Upper lobe of right lung (tissue), 1 donor: Measurements from ENCODE around the gene PPM1M. TPM values are rescaled to one million over a fixed set of nuclear protein-coding genes. Genes with fewer than 3 reads are reported as not detected.
A peak's percentile ranks its signal among the peaks of the same experiment; 100 is the strongest.

Source experiments
- ATAC-seq: fragments of 200-7000 bp; cut with Tn5 transposase; one replicate; pipeline ENCODE4 v1.9.1; 2020; ENCODE audit warnings: mild to moderate bottlenecking, moderate library complexity
- DNase-seq: peaks from one replicate; pipeline ENCODE4 v3.0.0-alpha.2; 2020
- H3K27ac ChIP-seq: fragments of 200-600 bp; one replicate; pipeline ENCODE4 v1.8.0; 2022
- H3K27me3 ChIP-seq: fragments of 200-600 bp; one replicate; pipeline ENCODE4 v1.8.0; 2022; ENCODE audit warnings: mild to moderate bottlenecking
- H3K36me3 ChIP-seq: fragments of 200-600 bp; one replicate; pipeline ENCODE4 v1.8.0; 2022
- H3K4me1 ChIP-seq: fragments of 200-600 bp; one replicate; pipeline ENCODE4 v1.8.0; 2022
- H3K4me3 ChIP-seq: fragments of 200-600 bp; one replicate; pipeline ENCODE4 v1.8.0; 2022; ENCODE audit warnings: mild to moderate bottlenecking
- H3K9me3 ChIP-seq: fragments of 200-600 bp; one replicate; pipeline ENCODE4 v1.8.0; 2022
- intact Hi-C: fragments of 100-400 bp; cut with DNase I; formaldehyde crosslinking; loops from one replicate; pipeline ENCODE4 v1.11.0; 2022
- total RNA-seq: library from RNA; stranded (reverse); fragmentation: NEBNext Ultra II Directional; extraction: Animal tissue kit (Norgen Biotek cat#: 25700); gene quantifications from one replicate; pipeline ENCODE4 v1.2.1, GENCODE V29; 2021
- TF ChIP-seq, protein P1 (sequence below): fragments of 200-600 bp; IDR thresholded peaks from one replicate; pipeline ENCODE4 v1.8.0; 2022; ENCODE audit warnings: antibody characterized with exemption
- donor health status: DM: no; HTN: yes; CAD: no; lungs with severe emphysema.

PPM1M gene
- total RNA-seq, 1 donor from 2014 or later, result 44.0 TPM

DNA sequence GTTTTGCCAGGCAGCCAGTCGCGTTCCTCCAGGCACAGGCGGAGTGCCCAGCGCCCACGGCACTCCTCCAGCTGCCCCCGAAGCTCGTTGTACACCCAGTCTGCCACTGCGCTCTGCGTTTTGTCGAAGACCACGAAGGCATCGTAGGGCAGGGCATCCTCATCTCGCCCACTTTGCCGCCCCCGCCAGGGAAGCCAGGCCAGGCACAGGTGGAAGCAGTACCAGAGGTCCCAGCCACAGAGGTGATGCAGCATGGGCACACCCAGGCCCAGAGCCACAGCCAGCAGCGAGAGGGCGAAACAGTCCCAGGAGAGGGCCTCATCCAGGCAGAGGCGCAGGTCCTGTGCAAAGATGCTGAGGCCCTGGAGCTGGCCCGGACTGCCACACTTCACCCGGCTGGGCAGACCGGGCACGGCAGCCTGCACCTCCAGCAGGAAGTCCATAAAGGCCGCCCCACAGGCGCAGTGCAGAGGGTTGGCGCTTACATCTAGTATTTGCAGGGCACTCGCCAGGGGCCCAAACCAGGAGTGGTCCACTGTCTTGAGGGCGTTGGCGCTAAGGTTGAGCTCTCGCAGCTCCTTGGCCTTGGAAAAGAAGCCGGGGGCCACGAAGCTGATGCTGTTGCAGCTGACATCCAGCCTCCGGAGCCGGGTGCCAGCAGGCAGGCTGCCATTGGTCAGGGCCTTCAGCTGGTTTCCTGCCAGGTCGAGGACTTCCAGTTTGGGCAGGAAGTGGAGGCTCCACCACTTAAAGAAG, 23.8 kb upstream of the PPM1M start:
- ATAC-seq (no peak), DNase-seq (peak; percentile 63)
- Histone ChIP-seq H3K4me1 (peaks cover 39% of the 10 kb centered on the region), H3K4me3 (no peak overlapping the region), H3K36me3 (no peaks in the 10 kb centered on the region), H3K9me3 (no peaks in the 10 kb centered on the region), H3K27ac (no peak overlapping the region), H3K27me3 (no peaks in the 10 kb centered on the region)
- TF ChIP-seq, protein P1, sequence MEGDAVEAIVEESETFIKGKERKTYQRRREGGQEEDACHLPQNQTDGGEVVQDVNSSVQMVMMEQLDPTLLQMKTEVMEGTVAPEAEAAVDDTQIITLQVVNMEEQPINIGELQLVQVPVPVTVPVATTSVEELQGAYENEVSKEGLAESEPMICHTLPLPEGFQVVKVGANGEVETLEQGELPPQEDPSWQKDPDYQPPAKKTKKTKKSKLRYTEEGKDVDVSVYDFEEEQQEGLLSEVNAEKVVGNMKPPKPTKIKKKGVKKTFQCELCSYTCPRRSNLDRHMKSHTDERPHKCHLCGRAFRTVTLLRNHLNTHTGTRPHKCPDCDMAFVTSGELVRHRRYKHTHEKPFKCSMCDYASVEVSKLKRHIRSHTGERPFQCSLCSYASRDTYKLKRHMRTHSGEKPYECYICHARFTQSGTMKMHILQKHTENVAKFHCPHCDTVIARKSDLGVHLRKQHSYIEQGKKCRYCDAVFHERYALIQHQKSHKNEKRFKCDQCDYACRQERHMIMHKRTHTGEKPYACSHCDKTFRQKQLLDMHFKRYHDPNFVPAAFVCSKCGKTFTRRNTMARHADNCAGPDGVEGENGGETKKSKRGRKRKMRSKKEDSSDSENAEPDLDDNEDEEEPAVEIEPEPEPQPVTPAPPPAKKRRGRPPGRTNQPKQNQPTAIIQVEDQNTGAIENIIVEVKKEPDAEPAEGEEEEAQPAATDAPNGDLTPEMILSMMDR, result no peak
- intact Hi-C loops, result loop anchor here (5.0 kb wide), 1 partner anchor 116 kb away; no protein-coding TSS in a partner anchor

DNA sequence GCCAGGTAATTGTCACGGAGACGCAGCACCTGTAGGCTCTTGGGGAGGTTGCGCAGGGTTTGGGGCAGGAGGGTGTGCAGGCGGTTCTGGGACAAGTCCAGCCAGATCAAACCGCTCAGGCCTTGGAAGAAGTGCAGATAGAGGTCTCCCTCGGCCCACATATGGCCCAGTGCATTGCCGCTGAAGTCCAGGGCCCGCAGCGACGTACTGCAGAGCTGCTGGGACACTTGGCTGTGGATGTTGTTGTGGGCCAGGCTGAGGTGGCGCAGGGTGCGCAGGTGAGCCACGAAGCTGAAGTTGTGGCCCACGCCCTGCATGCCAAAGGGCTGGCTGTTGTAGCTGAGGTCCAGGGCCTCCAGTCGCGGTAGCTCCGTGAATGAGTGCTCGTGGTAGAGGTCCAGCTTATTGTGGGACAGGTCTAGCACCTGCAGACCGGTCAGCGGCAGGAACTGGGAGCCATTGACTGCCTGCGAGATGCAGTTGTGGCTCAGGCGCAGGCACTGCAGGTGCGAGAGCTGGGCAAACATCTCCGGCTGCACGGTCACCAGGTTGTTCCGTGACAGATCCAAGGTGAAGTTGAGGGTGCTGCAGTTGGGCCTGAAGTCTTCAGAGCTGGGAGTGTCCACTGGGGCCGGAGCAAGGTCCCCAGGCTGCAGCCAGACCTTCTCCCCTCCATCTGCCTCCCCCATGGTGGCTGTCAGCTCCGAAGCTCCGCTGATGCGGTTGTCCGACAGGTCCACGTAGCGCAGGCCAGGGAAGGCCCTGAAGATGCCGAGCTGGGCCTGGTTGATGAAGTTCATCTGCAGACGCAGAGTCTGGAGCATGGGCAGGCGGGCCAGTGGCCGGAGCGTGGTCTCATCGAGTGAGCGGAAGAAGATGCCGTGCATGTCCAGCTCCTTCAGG, 23.0 kb upstream of the PPM1M start:
- ATAC-seq (no peak), DNase-seq (peak; percentile 64)
- H3K4me1 ChIP-seq, result peaks cover 31% of the 10 kb centered on the region
- H3K27ac ChIP-seq, result no peak overlapping the region
- H3K4me3 ChIP-seq, result no peak overlapping the region
- intact Hi-C loops, result loop anchor here (5.0 kb wide), 1 partner anchor 115 kb away; no protein-coding TSS in a partner anchor
- no peaks in the 10 kb centered on the region for H3K36me3 ChIP-seq
- TF ChIP-seq, protein P1, result no peak
- H3K9me3 ChIP-seq, result no peaks in the 10 kb centered on the region
- no peaks in the 10 kb centered on the region for H3K27me3 ChIP-seq

DNA sequence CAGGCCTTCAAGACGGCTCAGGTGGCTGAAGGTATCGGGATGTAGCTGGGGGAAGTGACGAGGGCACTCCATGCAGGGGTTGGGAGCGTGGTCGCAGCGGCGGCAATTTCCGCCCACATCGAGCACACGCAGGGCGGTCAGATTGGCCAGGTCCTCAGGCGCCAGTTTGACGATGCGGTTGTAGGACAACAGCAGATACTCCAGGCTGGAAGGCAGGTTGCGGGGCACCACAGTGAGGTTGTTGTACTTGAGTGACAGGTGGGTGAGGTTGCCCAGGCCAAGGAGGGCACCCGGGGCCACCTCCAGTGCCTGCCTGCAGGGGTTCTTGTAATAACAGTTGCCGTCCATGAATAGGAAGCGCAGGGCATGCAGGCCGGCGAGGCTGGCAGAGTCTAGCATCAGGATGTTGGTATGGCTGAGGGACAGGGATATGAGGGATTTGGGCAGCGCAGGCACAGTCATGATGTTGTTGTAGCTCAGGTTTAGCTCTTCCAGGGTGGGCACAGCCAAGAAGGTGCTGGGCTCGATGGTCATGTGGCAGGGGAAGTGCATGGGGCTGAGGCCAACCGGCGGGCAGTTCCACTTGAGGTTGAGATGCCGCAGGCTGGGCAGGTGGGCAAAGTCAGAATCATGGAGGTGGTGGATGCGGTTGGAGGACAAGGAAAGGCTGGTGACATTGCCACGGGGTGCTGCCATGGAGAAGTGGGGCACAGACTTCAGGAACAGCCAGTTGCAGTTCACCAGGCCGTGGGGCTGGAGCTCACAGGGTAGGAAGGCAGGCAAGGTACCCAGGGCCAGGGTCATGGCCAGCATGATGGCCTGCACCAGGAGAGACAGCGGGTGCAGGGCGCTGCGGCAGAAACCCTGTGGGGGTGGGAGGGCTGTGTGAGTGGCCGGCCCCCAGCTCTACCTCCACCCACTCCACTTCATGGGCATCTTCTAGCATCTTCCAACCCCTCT, 21.8 kb upstream of the PPM1M start:
- ATAC-seq (no peak), DNase-seq (peak; percentile 61)
- Histone ChIP-seq H3K27me3 (no peaks in the 10 kb centered on the region), H3K9me3 (no peaks in the 10 kb centered on the region), H3K27ac (no peak overlapping the region), H3K4me3 (no peak overlapping the region), H3K4me1 (peaks cover 19% of the 10 kb centered on the region), H3K36me3 (peaks cover 9% of the 10 kb centered on the region)
- TF ChIP-seq, protein P1, result no peak
- intact Hi-C loops, result loop anchor here (5.0 kb wide), 1 partner anchor 114 kb away; no protein-coding TSS in a partner anchor

DNA sequence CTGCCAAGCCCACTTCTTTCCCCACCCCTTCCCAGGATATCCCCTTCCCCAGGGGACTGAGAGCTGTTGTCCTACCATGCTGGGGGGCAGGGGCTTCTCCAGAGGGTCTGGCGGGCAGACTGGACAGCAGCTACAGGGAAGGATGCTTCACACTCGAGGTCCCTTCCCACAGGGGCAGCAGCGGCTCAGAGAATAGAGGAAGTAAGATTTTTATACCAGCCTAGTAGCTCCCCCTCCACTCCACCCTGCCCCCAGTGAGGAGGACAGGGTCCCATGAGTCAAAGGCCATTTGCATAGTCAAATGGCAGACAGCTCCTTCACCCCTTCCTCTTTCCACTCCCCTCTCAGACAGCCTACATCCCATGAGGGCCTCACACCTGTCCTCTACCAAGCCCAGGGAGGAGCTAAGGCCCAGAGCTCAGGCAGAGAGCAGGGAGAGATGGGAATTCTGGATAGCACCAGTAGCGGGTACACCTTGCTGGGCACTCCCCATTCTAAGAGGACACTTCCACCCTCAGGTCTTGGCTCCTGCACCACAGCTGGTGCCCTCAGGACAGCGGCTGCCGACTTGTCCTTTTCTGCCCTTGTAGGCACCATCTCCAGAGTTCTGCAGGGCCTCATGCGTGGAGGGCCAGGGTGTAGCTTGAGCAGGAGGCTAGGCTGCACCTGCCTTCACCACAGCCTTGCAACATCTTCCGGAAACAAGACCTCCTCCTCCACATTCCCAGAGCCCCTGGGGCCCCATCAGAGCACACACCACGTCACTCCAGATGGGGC, 19.9 kb upstream of the PPM1M start, which contains the start of gene TLR9:
TLR9 (minus strand) TSS at position 194 of the 777 bp plus-strand sequence; CDS start at position 78, 116 bp downstream.
- peak; percentile 57 for DNase-seq
- Histone ChIP-seq H3K27me3 (no peaks in the 10 kb centered on the region), H3K4me3 (no peak within 1 kb of the TSS), H3K9me3 (no peaks in the 10 kb centered on the region), H3K36me3 (peaks cover 28% of the 10 kb centered on the region), H3K4me1 (peaks cover 7% of the 10 kb centered on the region), H3K27ac (no peak within 1 kb of the TSS)
- intact Hi-C loops, result no loop called here
- TF ChIP-seq, protein P1, result no peak
- no peak for ATAC-seq
